ENCODE results near the gene NOTCH1.
"Not testable (repeated sequence)": the region's sequence is repeated elsewhere in the genome, so short reads cannot be mapped to it uniquely, and the experiment has no call there.

Gene NOTCH1

GRCh38 chr9:136545965-136546696 lies at the start of gene NOTCH1:
Gene NOTCH1 (minus strand): TSS chr9:136546048. CDS start chr9:136545786, 262 bp downstream.
- DNase-seq = peak; percentile 90

GRCh38 chr9:136594492-136594891 lies 48.6 kb upstream of the NOTCH1 start:
- DNase-seq = no peak

GRCh38 chr9:136593581-136593980 lies 47.7 kb upstream of the NOTCH1 start:
- no peak for DNase-seq

- no peak for DNase-seq
These were observed 46.8 kb upstream of the NOTCH1 start for GRCh38 chr9:136592666-136593065.

GRCh38 chr9:136590821-136591752 lies 45.2 kb upstream of the NOTCH1 start:
- DNase-seq = no peak

- DNase-seq = no peak
These were observed 44.2 kb upstream of the NOTCH1 start for GRCh38 chr9:136589766-136590763.

GRCh38 chr9:136588663-136589464 lies 43.0 kb upstream of the NOTCH1 start:
- DNase-seq = no peak

- no peak for DNase-seq
These were observed 42.3 kb upstream of the NOTCH1 start for GRCh38 chr9:136587944-136588662.

GRCh38 chr9:136587145-136587943 lies 41.5 kb upstream of the NOTCH1 start:
- no peak for DNase-seq

GRCh38 chr9:136586391-136586953 lies 40.6 kb upstream of the NOTCH1 start:
- DNase-seq = no peak

GRCh38 chr9:136585531-136586120 lies 39.8 kb upstream of the NOTCH1 start:
- no peak for DNase-seq

- DNase-seq = no peak
These were observed 39.1 kb upstream of the NOTCH1 start for GRCh38 chr9:136584934-136585333.

GRCh38 chr9:136584401-136584932 lies 38.6 kb upstream of the NOTCH1 start:
- no peak for DNase-seq

GRCh38 chr9:136582977-136583735 lies 37.3 kb upstream of the NOTCH1 start:
- DNase-seq = no peak

- no peak for DNase-seq
These were observed 36.0 kb upstream of the NOTCH1 start for GRCh38 chr9:136581614-136582447.

GRCh38 chr9:136579650-136580219 lies 33.9 kb upstream of the NOTCH1 start:
- not testable (repeated sequence) for DNase-seq
